Renal cortical epithelial cell (primary cell): ENCODE results near the gene ST6GALNAC2. TPM values are rescaled to one million over a fixed set of nuclear protein-coding genes. Genes with fewer than 3 reads are reported as not detected.

Source experiments
- DNase-seq: peaks from one replicate; pipeline ENCODE4 v3.0.0-alpha.2; 2011; ENCODE audit warnings: low read depth
- total RNA-seq: library from RNA; depleted of rRNA; stranded (reverse); fragments of >200 nt; gene quantifications from 2 replicates; pipeline ENCODE4 v1.2.3, GENCODE V29; 2014

Gene ST6GALNAC2
- total RNA-seq, 1 donor from 2014 or later, result 3.5 TPM

DNA sequence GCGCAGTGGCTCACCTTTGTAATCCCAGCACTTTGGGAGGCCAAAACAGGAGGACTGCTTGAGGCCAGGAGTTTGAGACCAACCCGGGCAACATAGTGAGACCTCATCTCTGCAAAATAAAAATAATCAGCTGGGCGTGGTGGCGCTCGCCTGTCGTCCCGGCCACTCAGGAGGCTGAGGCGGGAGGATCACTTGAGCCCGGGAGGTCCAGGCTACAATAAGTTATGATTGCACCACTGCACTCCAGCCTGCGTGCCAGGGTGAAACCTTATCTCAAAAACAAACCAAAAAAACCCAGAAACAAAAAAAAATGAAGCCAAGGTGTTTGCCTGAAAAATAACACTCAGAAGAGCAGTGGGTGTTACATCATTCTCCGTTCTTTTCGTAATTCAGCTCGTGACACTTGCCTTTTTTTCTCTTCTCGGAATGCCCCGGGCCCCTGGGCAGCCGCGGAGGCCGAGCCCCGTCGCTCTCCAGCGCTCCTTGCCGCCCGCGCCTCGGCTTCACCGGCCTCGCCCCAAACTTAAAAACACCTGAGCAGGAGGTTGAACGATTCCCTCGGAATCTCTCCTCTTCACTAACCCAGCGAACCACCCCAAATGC is 28.8 kb downstream of the ST6GALNAC2 start:
- peak; percentile 59 for DNase-seq

DNA sequence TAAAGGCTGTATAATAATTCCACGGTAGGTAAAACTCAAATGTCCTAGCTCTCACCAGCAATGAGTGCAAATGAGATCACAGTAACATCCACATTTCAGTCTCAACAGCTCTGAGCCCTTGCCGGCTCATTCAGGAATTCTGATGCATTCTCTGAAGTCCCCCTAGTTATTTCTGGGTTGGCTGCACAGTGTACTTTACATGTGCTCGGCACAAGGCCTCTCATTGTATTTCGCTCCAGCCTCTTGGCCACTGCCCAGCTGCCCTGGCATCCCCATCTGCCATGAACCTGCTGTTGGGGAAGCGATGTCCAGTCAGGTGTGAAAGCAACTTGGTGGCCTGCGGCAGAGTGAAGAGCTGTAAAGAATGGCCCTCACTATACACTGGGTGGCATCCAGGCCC is 31.5 kb downstream of the ST6GALNAC2 start:
- DNase-seq, result peak; percentile 90

DNA sequence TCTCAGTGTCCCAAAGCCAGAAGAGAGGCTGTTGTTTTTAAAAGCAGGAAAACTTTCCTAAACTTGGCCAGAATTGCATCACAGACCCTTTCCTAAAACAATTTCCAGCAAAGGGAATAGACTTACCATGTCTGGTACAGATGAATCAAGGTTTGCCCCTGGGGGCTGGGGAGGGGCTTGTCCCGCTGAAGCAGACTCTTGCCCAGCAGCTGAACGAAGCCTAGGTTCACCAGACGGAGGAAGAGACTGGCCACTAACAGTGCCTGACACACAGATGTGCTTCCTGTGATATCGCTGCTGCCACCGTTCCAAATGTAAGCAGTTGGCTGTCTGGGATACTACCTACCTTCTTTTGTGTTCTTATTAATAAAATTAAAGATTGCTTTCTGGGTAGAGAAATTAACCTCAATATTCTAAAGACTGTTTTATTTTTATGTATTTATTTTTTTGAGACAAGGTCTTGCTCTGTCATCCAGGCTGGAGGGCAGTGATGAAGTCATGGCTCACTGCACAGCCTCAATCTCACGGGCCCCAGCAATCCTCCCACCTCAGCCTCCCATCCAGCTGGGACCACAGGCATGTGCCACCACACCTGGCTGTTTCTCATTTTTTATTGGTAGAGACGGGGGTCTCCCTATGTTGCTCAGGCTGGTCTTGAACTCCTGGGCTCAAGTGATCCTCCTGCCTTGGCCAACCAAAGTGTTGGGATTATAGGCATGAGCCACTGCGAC is 32.3 kb downstream of the ST6GALNAC2 start:
- no peak for DNase-seq

DNA sequence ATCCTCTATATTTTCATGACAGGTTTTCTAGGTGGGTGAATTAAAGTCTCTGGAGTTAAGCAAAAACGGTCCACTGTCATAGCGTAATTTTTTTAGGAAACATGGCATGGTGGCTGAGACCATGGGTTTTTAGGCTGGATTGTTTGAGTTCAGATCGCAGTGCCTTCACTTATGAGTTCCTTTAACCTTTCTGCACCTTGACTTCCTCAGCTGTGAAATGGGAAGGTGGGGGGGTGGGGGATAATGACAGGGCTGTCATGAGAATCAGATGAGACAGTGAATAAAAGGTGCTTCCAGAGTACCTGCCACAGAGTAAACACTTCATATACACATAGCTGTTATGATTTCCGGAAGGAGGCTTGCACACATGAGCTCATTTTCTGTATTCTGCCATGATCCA is 34.0 kb downstream of the ST6GALNAC2 start:
- no peak for DNase-seq

DNA sequence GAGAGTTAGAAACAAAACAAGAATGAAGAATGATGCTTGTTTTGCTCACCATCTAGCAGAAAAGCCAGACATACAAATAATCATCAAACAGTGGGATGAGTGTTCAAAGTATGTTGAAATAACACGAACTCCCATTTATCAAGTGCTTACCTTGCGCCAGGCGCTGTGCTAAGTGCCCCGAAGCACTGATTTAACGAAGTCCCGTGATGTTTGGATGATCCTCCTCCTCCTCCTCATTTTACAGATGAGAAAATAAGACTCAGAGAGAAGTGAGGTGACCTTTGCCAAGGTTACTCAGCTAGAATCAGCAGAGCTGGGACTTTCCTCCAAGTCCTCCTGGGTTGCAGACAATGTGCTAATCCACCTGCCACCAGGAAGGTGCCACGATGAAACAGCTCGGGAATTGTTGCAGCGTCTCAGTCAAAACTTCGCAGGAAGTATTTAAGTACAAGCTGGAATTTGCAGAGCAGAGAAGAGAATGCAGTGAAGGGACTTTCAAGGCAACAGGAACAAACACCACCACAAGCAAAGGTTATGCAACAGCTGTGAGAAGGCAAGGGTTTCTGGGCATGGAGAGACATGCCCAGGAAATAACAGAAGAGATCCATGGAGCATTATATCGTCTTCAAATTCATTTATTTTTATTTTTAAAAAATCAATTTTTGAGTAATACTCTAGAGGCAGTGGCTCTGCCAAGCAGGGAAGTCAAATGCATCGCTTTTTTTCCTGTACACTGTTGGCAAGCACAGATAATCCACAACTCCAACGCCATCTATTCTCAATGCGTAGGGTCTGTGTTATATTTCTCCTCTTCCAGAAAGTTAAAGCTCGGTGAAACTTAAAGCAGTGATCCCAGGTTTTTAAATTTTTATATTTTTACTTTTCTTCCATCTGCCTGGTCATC is 34.7 kb downstream of the ST6GALNAC2 start:
- DNase-seq, result peak; percentile 93

DNA sequence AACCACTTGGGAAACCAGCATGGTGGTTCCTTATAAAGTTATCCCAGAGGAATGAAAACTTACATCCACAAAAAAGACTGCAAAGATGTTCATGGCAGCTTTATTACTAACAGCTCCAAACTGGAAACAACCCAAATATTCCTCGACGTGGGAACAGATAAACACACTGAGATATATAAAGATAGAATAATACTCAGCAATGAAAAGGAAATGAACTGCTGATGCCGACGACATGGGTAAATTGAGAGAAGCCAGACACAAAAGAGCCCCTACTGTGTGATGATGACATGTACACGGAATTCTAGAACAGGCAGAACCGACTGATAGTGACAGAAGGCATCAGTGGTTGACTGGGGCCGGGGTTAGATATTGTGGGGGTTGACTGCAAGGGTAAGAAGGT is 36.1 kb downstream of the ST6GALNAC2 start:
- DNase-seq, result no peak

DNA sequence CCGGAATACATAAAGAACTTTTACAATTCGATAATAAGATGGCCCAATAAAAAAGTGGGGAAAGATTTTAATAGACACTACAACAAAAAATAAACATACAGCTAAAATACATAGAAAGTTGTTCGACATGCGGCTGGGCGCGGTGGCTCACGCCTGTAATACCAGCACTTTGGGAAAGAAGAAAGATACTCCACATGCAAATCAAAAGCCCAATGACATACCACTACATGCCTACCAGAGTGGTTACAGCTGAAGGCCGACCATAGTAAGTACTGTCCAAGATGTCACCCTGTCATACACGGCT is 36.5 kb downstream of the ST6GALNAC2 start:
- DNase-seq, result no peak

DNA sequence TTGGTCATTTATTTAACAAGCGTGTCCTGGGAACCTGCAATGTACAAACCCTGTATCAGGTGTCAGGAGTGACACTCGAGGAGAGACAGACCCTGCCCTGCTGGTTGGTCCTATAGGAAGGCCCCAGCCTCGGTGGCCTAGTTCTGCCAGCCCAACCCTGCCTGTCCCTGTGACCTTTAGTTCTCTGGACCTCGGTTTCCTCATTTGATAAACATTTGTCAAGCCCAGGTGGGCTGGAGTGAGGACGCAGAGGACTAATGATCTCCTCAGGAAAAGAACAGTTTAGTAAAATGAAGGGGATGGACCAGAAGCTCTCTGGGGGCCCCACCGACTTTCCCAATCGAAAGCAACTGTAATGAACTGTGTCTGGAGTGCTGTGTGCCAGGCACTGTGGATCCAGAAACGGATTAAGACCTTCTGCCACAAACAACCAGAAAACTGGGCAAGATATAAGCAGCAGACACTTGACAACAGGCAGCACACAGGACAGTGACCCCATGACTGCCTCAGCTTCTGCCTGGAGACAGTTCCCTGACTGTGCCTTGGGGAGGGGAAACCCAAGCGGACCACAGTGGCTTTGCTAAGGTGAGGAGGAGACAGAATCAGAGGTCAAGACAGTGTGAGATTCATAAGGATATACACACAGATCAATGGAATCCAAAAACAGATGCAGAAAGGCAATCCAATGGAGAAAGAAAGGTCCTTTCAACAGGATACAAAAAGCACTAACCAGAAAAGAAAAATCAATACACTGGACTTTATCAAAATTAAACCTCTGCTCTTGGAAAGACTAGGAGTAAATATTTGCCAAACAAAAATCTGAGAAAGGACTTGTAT is 37.1 kb downstream of the ST6GALNAC2 start:
- no peak for DNase-seq

DNA sequence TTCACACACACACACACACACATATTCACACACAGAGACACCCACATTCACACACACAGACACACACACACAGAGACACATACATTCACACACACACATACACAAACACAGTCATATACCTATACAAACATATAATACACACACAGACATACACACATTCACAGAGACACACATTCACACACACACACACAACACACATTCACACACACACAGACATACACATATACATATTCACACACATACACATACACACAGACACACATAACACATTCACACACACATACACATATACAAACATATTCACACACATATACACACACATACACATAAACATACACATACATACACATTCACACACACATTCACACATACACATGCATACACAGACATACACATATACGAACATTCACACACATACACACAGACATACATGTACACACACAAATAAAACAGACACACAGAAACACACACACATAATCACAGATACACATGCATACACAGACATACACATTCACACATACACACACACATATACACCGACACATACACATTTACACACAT is 37.9 kb downstream of the ST6GALNAC2 start:
- no peak for DNase-seq

DNA sequence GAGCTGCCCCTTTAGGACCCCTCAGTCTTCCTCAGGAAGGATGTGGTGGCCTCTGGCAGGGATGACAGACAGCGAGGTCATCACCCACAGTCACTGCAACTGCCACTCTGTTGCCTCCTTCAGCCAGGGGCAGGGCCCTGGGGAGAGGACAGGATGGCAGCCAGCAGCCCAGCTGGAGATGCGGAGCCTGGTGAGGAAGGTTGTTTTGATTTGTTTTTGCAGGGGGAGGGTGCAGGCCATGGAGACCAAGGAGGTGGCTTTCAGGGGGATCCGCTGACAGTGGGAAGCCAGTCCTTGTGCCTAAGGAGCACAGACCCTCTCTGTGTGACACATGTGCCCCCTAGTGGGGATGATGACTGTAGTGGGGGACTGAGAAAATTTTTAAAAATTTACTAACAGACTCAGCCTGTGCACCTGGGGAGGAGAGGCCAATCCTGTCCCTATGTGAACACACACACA is 38.4 kb downstream of the ST6GALNAC2 start:
- DNase-seq, result no peak

DNA sequence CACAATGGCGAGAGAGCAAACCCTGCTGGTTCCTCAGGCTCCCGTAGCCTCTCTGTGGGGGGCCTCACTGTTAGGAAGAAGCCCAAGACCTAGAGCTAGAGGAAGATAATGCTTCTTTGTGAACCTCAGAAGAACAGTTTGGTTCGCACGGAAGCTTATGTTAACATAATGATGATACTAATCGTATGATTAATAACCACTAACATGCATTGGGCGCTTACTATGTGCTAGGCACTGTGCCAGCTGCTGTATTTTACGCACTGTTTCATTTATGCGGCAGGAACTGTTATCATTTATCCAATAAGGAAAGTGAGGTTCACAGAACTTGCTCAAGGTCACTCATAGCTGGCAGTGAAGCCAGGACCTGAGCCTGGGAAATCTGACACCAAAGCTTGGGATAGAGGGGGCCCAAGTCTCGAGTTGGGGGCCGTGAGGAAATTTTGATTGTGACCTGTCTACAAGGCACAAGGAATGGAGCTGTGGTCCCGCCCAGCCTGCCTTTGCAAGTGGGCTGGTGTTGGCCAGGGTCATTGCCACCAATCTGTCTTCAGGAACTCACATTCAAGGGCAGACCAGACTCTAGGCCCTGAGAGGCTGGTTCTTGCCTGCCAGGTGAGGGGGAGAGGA is 39.0 kb downstream of the ST6GALNAC2 start:
- DNase-seq, result no peak

DNA sequence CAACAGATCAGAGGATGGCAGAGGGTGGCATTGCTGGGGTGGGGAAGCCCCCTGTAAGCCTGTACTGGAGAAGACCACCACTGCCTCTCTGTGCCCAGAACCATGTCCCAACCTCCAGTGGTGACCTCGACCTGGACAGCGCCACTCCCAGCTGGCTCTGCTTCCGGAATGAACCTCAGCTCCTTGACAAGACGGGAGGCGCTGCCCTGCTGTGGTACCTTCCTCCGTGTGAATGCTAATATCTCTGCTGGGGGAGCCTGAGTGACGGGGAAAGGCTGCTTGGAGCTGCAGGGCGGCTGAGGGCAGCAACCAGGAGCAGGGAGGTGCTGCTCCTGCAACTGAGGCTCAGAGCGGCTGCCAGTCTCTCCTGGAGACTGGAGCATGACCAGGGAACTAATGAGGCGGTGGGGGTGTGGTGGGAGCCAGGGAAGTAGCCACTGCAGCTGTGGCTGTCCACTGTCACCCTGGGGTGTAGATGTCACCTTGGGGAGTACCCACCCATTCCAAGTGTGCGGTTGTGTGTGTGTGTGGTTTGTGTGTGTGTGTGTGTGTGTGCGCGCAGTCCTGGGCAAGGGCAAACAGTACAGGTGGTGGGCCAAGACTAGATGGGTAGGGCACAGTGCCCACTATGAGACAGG is 39.6 kb downstream of the ST6GALNAC2 start:
- no peak for DNase-seq

DNA sequence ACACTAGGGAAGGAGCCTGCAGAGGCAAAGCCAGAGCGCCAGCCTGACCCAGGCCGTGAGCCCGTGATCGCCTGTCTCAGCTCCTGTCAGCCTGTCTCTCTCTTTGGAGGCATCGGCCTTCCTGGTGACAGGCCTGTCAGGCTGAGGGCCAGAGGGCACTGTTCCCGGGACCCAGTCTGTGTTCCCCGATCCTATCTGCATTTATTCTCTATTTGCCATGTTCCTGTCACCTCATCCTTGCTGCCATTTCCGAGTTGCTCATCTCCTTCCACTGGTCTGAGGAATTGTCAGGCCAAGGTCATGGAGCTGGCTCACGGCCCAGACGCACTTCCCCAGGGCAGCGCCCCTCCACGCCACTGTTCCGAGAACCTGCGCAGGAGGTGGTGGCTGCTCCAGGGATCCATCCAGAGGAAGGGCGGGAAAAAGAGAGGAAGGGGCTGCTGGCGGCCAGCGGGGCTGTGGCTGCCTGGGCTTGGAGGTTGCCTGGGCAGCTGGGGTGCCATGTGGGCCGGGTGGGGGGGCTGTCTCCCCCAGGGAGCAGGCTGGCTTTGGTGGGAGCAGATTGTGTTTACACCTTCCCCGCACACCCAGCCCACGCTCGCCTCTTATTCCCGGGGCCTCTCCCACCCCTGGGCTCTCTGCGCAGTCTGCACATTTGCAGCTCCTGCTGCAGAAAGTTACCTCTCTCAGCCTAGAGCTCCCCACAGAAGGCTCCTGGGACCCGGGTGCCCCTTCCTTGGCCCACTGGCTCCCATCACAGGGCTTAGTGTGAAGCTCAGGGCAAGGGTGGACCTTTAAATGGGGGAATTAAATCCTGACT is 40.9 kb downstream of the ST6GALNAC2 start:
- no peak for DNase-seq

DNA sequence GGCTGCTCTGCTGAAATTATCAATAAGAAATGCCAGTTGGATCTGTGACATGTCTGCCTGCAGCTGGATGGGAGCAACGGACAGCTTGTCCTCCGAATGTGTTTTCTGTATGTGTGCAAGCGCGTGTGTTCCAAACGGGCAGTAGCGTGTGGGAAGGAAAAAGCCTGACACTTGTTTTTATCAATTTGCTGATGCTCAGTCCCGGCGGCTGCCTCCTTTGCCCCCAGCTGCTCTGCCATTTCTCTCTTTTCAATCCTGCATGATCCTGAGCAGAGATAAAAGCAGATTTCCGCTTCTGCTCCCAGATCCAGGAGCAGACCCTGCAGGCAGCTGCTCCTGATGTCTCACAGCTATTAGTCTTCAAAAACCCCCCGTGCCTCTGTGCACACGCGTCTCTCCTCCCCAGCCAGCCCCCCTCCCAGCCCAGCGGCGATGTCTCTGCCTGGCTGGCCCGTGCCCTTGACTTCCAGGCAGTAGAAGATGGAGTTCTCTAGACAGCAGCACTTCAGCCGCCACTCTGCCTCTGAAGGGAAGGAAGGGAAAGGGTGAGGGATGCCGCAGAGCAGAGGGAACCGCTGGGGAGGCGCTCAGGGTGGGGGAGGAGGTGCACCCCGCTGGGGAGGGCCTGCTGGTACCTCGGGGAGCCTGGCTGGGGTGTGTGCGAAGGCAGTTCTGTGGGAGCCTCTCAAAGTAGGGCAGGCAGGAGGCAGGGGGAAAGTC is 41.7 kb downstream of the ST6GALNAC2 start:
- DNase-seq, result no peak

DNA sequence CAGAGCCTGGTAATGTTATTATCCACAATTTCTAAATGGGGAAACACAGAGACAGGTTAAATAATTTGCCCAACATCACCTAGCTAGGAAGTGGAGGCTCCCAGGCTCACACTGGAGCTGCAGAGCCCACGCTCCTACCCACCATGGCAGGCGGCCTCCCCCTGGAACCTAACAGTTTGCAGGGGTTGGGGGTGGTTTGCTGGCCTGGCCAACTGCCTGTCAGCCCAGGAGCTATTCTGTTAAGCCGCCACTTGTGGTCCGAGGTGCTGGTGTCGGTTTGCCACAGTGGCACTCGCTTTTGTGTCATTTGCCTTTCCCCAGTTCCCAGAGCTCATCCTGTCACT is 42.2 kb downstream of the ST6GALNAC2 start:
- DNase-seq, result no peak

DNA sequence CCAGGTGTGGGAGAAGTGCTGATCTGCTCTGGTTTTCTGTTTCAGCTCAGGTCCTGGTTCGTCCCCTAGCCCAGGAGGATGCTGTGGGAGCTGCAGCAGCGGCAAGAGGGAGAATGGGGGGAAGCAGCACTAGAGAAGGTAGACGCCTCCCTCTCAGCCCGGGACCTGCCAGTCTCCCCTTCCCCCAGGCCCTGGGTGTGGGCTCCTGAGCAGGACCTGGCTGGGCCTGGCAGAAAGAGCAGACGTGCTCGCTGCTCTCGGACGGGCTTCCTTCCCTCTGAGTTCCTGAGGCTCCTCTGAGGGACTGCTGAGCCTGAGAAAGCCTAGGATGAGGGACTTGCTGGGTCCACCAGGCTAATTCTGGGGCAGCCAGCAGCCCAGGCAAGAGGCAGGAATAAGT is 42.7 kb downstream of the ST6GALNAC2 start:
- no peak for DNase-seq

DNA sequence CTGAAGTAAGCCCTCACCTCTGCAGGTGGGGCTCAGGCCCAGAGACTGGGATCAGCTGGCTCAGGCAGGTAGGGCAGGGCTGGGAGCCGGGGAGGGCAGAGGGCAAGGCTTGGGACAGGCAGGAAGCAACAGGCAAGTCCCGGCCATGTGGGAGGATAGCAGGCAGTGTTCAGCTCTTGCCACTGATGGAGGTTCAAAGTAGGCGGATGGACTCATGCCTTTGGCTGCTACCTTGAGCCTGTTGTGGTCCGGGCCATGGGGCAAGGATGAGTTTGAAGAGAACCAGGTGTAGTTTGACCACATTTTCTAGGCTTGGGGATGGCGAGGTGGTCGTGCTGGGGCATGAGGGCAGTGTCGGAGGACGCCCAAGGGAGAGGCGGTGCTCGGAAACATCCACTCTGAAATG is 43.1 kb downstream of the ST6GALNAC2 start:
- no peak for DNase-seq

DNA sequence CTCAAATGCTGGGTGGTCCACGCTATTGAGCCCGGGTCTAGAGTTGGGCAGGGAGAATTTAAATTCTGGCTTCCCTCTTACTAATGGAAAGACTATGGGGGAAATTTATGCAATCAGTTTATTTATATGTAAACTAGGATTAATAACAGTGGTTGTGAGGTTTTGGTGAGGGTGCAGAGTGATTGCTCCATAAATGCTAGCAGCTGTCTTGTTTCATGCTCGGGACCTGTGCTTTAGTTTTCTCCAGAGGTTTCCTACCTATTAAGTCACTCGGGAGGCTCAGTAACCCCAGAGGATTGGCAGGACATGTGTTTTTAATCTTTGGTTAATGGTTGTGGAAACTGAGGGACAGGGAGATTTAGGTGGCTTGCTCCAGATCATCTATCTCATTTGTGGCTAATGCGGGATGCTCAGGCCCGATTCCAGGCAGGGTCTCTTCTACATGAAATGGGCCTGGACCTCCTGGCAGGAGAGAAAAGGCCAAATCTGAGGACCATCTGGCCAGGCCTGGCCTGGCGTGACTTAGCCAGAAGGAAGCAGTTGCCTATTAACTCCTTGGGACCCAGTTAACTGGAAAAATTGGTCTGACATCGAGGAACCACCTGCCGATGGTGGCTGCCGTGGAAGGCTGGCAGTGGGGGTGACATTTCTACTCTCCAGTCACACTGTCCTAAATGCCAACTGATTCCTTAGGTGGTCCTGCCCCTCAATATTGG is 43.8 kb downstream of the ST6GALNAC2 start:
- no peak for DNase-seq
